Lung (tissue), 12 donors: ENCODE measurements around the gene SAMD4A. TPM values are rescaled to one million over a fixed set of nuclear protein-coding genes. Genes with fewer than 3 reads are reported as not detected.

Source experiments
- ATAC-seq: fragments of 200-7000 bp; cut with Tn5 transposase; one replicate; pipeline ENCODE4 v1.9.1; 2020; ENCODE audit warnings: moderate number of reproducible peaks; ENCODE audit not compliant: insufficient read depth, low FRiP score
- DNase-seq, 3 donors: peaks; one replicate each; pipeline ENCODE4 v3.0.0-alpha.2; 2013 to 2017
- H3K27ac ChIP-seq, 2 donors: one replicate each; pipeline ENCODE4 v1.5.1; 2013; ENCODE audit warnings: mild to moderate bottlenecking in 2 of 2, moderate library complexity in 2 of 2, control low read depth in 1 of 2, inconsistent platforms in 1 of 2, low read depth in 1 of 2, low read length in 1 of 2
- H3K27me3 ChIP-seq, 3 donors: one replicate each; pipeline ENCODE4 v1.5.1; 2013; ENCODE audit warnings: low read length in 2 of 3; ENCODE audit not compliant: control insufficient read depth in 3 of 3, insufficient read depth in 3 of 3
- H3K36me3 ChIP-seq, 4 donors: one replicate each; pipeline ENCODE4 v1.5.1; 2013; ENCODE audit warnings: low read length in 4 of 4, mild to moderate bottlenecking in 1 of 4, moderate library complexity in 1 of 4; ENCODE audit not compliant: control insufficient read depth in 4 of 4, insufficient read depth in 4 of 4
- H3K4me1 ChIP-seq, 5 donors: one replicate each; pipeline ENCODE4 v1.5.1; 2013; ENCODE audit warnings: low read length in 5 of 5, mild to moderate bottlenecking in 2 of 5, moderate library complexity in 1 of 5; ENCODE audit not compliant: control insufficient read depth in 5 of 5, insufficient read depth in 5 of 5
- H3K4me3 ChIP-seq: one replicate; pipeline ENCODE4 v1.5.1; 2013; ENCODE audit warnings: mild to moderate bottlenecking, control low read depth, moderate library complexity
- H3K9ac ChIP-seq, 2 donors: one replicate each; pipeline ENCODE4 v1.5.1; 2013; ENCODE audit warnings: low read length in 2 of 2, control low read depth in 1 of 2; ENCODE audit not compliant: insufficient read depth in 1 of 2
- H3K9me3 ChIP-seq, 4 donors: one replicate each; pipeline ENCODE4 v1.5.1; 2013; ENCODE audit warnings: low read length in 3 of 4, mild to moderate bottlenecking in 1 of 4, moderate library complexity in 1 of 4; ENCODE audit not compliant: control insufficient read depth in 4 of 4, insufficient read depth in 3 of 4
- WGBS, 2 donors: extraction: QIAGEN DNeasy Blood & Tissue Kit; methylation state at CpG; one replicate each; pipeline ENCODE4 v1.1.7; 2013; 5-methylcytosine and 5-hydroxymethylcytosine counted together
- polyA plus RNA-seq, 2 donors: library from polyadenylated mRNA; stranded (reverse); fragments of 200-250 nt; gene quantifications; one replicate each; pipeline ENCODE4 v1.2.1, GENCODE V29; 2013
- total RNA-seq, 2 donors: library from RNA; depleted of rRNA in 1 of 2; stranded (reverse); fragments of >200 nt in 1 of 2; gene quantifications; one replicate each; pipeline ENCODE4 v1.2.1, GENCODE V29; 2014 to 2021
- TF ChIP-seq, protein P1 (sequence below): IDR thresholded peaks from 2 replicates; pipeline ENCODE4 v1.5.1; 2012; ENCODE audit warnings: mild to moderate bottlenecking; ENCODE audit errors: control extremely low read depth, extremely low read depth
- donor health status: control.
- donor health status: control.
- donor health status: Bipolar disorder and iron deficiency.
- donor health status: healthy.
- donor health status: DM: yes; HTN: yes; CAD: no.

Gene SAMD4A
- total and polyA plus RNA-seq, 4 donors = 5.8 to 26.6 (median 16.2) TPM

DNA sequence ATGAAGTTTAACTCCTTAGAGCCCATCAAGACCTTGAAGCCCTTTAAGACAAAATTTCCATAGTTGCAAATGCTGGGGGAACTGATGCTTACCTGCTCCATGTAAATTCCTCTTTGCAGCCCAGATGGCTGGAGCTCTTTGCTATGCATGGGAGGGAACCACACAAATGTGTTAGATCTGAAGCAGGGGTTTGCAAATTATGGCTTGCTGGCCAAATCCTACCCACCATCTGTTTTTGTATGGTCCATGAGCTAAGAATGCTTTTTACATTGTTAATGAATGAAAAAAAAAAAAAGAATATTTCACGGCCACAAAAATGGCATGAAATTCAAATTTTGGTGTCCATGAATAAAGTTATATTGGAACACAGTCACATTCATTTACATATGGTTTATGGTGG, 261.1 kb downstream of the SAMD4A start:
- ATAC-seq = no peak
- Histone ChIP-seq H3K4me3 (no peak overlapping the region), H3K36me3 (no peaks in the 10 kb centered on the region), H3K9me3 (peaks cover 0 to 12% (median 6%) of the 10 kb centered on the region in 4 donors), H3K4me1 (no peaks in the 10 kb centered on the region), H3K9ac (no peak overlapping the region), H3K27me3 (no peaks in the 10 kb centered on the region), H3K27ac (no peak overlapping the region)
- no peak for DNase-seq
- 90 to 94% methylated on average over 1 of the region's 1 CpG for WGBS, 2 donors
- TF ChIP-seq, protein P1, sequence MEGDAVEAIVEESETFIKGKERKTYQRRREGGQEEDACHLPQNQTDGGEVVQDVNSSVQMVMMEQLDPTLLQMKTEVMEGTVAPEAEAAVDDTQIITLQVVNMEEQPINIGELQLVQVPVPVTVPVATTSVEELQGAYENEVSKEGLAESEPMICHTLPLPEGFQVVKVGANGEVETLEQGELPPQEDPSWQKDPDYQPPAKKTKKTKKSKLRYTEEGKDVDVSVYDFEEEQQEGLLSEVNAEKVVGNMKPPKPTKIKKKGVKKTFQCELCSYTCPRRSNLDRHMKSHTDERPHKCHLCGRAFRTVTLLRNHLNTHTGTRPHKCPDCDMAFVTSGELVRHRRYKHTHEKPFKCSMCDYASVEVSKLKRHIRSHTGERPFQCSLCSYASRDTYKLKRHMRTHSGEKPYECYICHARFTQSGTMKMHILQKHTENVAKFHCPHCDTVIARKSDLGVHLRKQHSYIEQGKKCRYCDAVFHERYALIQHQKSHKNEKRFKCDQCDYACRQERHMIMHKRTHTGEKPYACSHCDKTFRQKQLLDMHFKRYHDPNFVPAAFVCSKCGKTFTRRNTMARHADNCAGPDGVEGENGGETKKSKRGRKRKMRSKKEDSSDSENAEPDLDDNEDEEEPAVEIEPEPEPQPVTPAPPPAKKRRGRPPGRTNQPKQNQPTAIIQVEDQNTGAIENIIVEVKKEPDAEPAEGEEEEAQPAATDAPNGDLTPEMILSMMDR = no peak

DNA sequence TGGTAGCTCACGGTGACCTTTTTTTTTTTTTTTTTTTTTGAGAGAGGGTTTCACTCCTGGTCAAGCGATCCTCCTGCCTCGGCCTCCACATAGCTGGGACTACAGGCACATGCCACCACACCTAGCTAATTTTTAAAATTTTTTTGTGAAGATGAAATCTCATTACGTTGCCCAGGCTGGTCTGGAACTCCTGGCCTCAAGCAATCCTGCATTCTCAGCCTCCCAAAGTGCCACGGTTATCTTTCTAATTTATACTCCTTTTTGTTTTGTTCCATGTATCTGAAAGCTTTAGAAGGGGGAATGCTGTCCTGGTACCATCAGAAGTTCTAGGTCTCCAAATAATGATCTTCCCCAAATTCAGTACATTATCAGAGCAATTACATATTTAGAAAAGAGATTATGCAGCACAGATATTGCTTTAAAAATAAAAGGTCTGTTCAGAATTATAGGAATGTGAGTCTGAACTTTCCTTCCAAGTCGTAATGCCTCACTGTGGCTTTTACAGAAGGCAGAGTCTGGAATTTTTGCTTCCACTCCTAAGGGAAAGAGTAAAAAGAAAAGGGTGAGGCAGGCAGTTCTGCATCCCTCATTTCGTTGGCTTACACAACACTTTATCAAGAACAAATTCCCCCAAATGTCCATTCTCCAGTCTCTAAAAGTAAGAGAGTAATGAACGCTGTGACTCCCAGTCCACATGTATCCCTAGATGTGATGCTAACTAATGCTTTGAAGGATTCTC, 262.7 kb downstream of the SAMD4A start:
- H3K4me3 ChIP-seq = no peak overlapping the region
- ATAC-seq = no peak
- no peaks in the 10 kb centered on the region for H3K27me3 ChIP-seq
- no peak for DNase-seq
- peaks cover 0 to 2% (median 0%) of the 10 kb centered on the region in 5 donors for H3K4me1 ChIP-seq
- no peak overlapping the region for H3K27ac ChIP-seq
- H3K9me3 ChIP-seq = peaks cover 0 to 3% (median under 1%) of the 10 kb centered on the region in 4 donors
- H3K9ac ChIP-seq = no peak overlapping the region
- H3K36me3 ChIP-seq = no peaks in the 10 kb centered on the region
- 81 to 87% methylated on average over 8 of the region's 8 CpGs for WGBS, 2 donors
- TF ChIP-seq, protein P1 = no peak

DNA sequence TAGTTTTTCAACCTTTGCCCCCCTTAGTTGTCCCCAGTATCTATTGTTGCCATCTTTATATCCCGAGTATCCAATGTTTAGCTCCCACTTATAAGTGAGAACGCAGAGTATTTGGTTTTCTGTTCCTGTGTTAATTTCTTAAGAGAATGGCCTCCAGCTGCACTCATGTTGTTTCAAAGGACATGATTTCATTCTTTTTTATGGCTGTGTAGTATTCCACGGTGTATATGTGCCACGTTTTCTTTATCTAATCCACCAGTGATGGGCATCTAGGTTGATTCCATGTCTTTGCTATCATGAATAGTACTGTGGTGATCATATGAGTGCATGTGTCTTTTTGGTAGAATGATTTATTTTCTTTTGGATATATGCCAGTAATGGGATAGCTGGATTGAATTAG, 263.7 kb downstream of the SAMD4A start:
- Histone ChIP-seq H3K36me3 (no peaks in the 10 kb centered on the region), H3K4me1 (peaks cover 0 to 5% (median 0%) of the 10 kb centered on the region in 5 donors), H3K4me3 (no peak overlapping the region), H3K27me3 (no peaks in the 10 kb centered on the region), H3K9me3 (peaks cover 0 to 3% (median under 1%) of the 10 kb centered on the region in 4 donors), H3K27ac (no peak overlapping the region), H3K9ac (no peak overlapping the region)
- 95 to 96% methylated on average over 4 of the region's 4 CpGs for whole genome bisulfite sequencing, 2 donors
- no peak for DNase-seq
- TF ChIP-seq, protein P1 = no peak
- ATAC-seq = no peak

DNA sequence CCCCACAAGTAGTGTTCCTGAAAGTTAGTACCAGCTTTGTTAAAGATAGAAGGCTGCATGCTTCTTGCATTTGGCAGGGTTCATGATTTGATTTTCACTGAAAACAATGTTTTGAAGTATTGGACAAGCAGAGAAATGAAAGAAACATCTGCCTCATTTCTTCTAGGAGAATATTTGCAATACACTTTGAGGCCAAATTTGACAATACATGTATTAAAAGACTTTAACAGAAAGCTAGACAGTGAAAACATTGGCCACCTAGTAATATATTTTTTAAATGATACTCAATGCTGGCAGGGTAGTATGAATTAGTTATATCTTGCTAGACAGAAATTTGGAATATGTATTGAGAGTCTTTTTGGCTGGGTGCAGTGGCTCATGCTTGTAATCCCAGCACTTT, 267.2 kb downstream of the SAMD4A start:
- H3K36me3 ChIP-seq = no peaks in the 10 kb centered on the region
- peaks cover 0 to 5% (median 0%) of the 10 kb centered on the region in 5 donors for H3K4me1 ChIP-seq
- ATAC-seq (no peak), DNase-seq (peak in 2 of 3 donors; percentile 72 to 84)
- no peak overlapping the region for H3K4me3 ChIP-seq
- TF ChIP-seq, protein P1 = no peak
- H3K27me3 ChIP-seq = no peaks in the 10 kb centered on the region
- no peak overlapping the region for H3K27ac ChIP-seq
- H3K9me3 ChIP-seq = peaks cover 0 to 3% (median 0%) of the 10 kb centered on the region in 4 donors
- H3K9ac ChIP-seq = no peak overlapping the region
